ENCODE results near the gene KRT72. TPM values are rescaled to one million over a fixed set of nuclear protein-coding genes. Genes with fewer than 3 reads are reported as not detected.

KRT72 gene
- total RNA-seq, 1 donor, result not detected

- Histone ChIP-seq H3K4me2 (ENCODE audit: insufficient read depth, low read length) (no peak overlapping the region), H3K79me2 (ENCODE audit: insufficient read depth, low read length) (no peaks in the 10 kb centered on the region), H2AFZ (ENCODE audit: low read length) (no peak overlapping the region), H3K4me3 (ENCODE audit: insufficient read depth, low read length) (no peak overlapping the region), H3K9me3 (ENCODE audit: low read depth, low read length) (no peaks in the 10 kb centered on the region), H3K27me3 (ENCODE audit: insufficient read depth, low read length) (peaks cover 40% of the 10 kb centered on the region), H3K4me1 (ENCODE audit: insufficient read depth, low read length) (no peaks in the 10 kb centered on the region), H3K27ac (ENCODE audit: low read depth, low read length) (no peak overlapping the region), H4K20me1 (ENCODE audit: insufficient read depth, low read length) (no peaks in the 10 kb centered on the region), H3K36me3 (ENCODE audit: insufficient read depth, low read length) (no peaks in the 10 kb centered on the region)
- DNase-seq (ENCODE audit: insufficient read length, low spot score, missing footprints), result peak; percentile 49
- no peak for TF ChIP-seq CTCF (IDR thresholded peaks at IDR 0.05; ENCODE audit: extremely low read depth, low read depth, low read length)
Measured at GRCh38 chr12:52558781-52559445, 42.4 kb downstream of the KRT72 start.

GRCh38 chr12:52557476-52557875 is 43.8 kb downstream of the KRT72 start:
- no peaks in the 10 kb centered on the region for H3K4me1 ChIP-seq (ENCODE audit: insufficient read depth, low read length)
- DNase-seq (ENCODE audit: insufficient read length, low spot score, missing footprints), result peak; percentile 57
- H3K4me3 ChIP-seq (ENCODE audit: insufficient read depth, low read length), result no peak overlapping the region
- H3K27me3 ChIP-seq (ENCODE audit: insufficient read depth, low read length), result peaks cover 34% of the 10 kb centered on the region
- TF ChIP-seq CTCF (IDR thresholded peaks at IDR 0.05; ENCODE audit: extremely low read depth, low read depth, low read length), result no peak
- no peak overlapping the region for H3K4me2 ChIP-seq (ENCODE audit: insufficient read depth, low read length)
- no peaks in the 10 kb centered on the region for H3K9me3 ChIP-seq (ENCODE audit: low read depth, low read length)
- no peak overlapping the region for H2AFZ ChIP-seq (ENCODE audit: low read length)
- no peaks in the 10 kb centered on the region for H3K79me2 ChIP-seq (ENCODE audit: insufficient read depth, low read length)
- no peak overlapping the region for H3K27ac ChIP-seq (ENCODE audit: low read depth, low read length)
- no peaks in the 10 kb centered on the region for H4K20me1 ChIP-seq (ENCODE audit: insufficient read depth, low read length)
- no peaks in the 10 kb centered on the region for H3K36me3 ChIP-seq (ENCODE audit: insufficient read depth, low read length)

GRCh38 chr12:52555577-52555976 is 45.7 kb downstream of the KRT72 start:
- Histone ChIP-seq H3K4me1 (ENCODE audit: insufficient read depth, low read length) (no peaks in the 10 kb centered on the region), H3K27me3 (ENCODE audit: insufficient read depth, low read length) (peaks cover 32% of the 10 kb centered on the region), H3K9me3 (ENCODE audit: low read depth, low read length) (no peaks in the 10 kb centered on the region), H3K36me3 (ENCODE audit: insufficient read depth, low read length) (no peaks in the 10 kb centered on the region), H4K20me1 (ENCODE audit: insufficient read depth, low read length) (peaks cover 1% of the 10 kb centered on the region), H2AFZ (ENCODE audit: low read length) (no peak overlapping the region), H3K27ac (ENCODE audit: low read depth, low read length) (no peak overlapping the region), H3K4me2 (ENCODE audit: insufficient read depth, low read length) (no peak overlapping the region), H3K79me2 (ENCODE audit: insufficient read depth, low read length) (no peaks in the 10 kb centered on the region), H3K4me3 (ENCODE audit: insufficient read depth, low read length) (no peak overlapping the region)
- no peak for TF ChIP-seq CTCF (IDR thresholded peaks at IDR 0.05; ENCODE audit: extremely low read depth, low read depth, low read length)
- DNase-seq (ENCODE audit: insufficient read length, low spot score, missing footprints), result no peak

GRCh38 chr12:52552681-52553195 is 48.5 kb downstream of the KRT72 start, which contains the start of gene KRT71:
KRT71 (minus strand) TSS chr12:52553145; CDS start chr12:52553077, 68 bp downstream.
- Histone ChIP-seq H3K4me3 (ENCODE audit: insufficient read depth, low read length) (no peak within 1 kb of the TSS), H3K79me2 (ENCODE audit: insufficient read depth, low read length) (no peaks in the 10 kb centered on the region), H4K20me1 (ENCODE audit: insufficient read depth, low read length) (peaks cover 3% of the 10 kb centered on the region), H2AFZ (ENCODE audit: low read length) (no peak within 1 kb of the TSS), H3K4me2 (ENCODE audit: insufficient read depth, low read length) (no peak within 1 kb of the TSS), H3K27ac (ENCODE audit: low read depth, low read length) (no peak within 1 kb of the TSS), H3K4me1 (ENCODE audit: insufficient read depth, low read length) (no peaks in the 10 kb centered on the region), H3K9me3 (ENCODE audit: low read depth, low read length) (no peaks in the 10 kb centered on the region), H3K36me3 (ENCODE audit: insufficient read depth, low read length) (no peaks in the 10 kb centered on the region), H3K27me3 (ENCODE audit: insufficient read depth, low read length) (peaks cover 45% of the 10 kb centered on the region)
- no peak for TF ChIP-seq CTCF (IDR thresholded peaks at IDR 0.05; ENCODE audit: extremely low read depth, low read depth, low read length)
- DNase-seq (ENCODE audit: insufficient read length, low spot score, missing footprints), result no peak

All from osteoblast (primary cell).